SK-N-MC (cell line): ENCODE results near the gene VAMP5.
"Not testable (repeated sequence)": the region's sequence is repeated elsewhere in the genome, so short reads cannot be mapped to it uniquely, and the experiment has no call there.

Experiments
- DNase-seq: peaks from one replicate; pipeline ENCODE4 v3.0.0-alpha.2; 2011; ENCODE audit warnings: low read depth, low spot score
- H3K27ac ChIP-seq: fragments of 200-600 bp; sonication (generic); 2 replicates; pipeline ENCODE4 v1.5.1; 2016; ENCODE audit warnings: mixed run types
- H3K36me3 ChIP-seq: fragments of 200-600 bp; sonication (generic); 2 replicates; pipeline ENCODE4 v1.6.1; 2017; ENCODE audit warnings: antibody characterized with exemption, low read length, mixed read lengths; ENCODE audit not compliant: insufficient read depth
- H3K4me3 ChIP-seq: fragments of 200-600 bp; sonication (generic); 2 replicates; pipeline ENCODE4 v1.5.1; 2016
- H3K9ac ChIP-seq: fragments of 200-600 bp; sonication (generic); 2 replicates; pipeline ENCODE4 v1.8.0; 2017; ENCODE audit warnings: mixed run types, mixed read lengths; ENCODE audit not compliant: insufficient read length
- H3K9me3 ChIP-seq: fragments of 200-600 bp; sonication (generic); 2 replicates; pipeline ENCODE4 v1.6.1; 2017; ENCODE audit warnings: low read depth, mild to moderate bottlenecking, antibody characterized with exemption, low read length, moderate library complexity, mixed read lengths
- EZH2 ChIP-seq: fragments of 200-600 bp; sonication (generic); IDR thresholded peaks from one replicate; pipeline ENCODE4 v1.6.1; 2017; ENCODE audit warnings: antibody characterized with exemption
- FOXP2 ChIP-seq: optimal IDR thresholded peaks from 2 replicates; pipeline ENCODE3; 2011; ENCODE audit warnings: mild to moderate bottlenecking, moderate library complexity; ENCODE audit not compliant: insufficient read depth; ENCODE audit errors: extremely low read length, control extremely low read depth
- POLR2AphosphoS5 ChIP-seq: IDR thresholded peaks from 2 replicates; pipeline ENCODE4 v1.6.1; 2012; ENCODE audit warnings: mild to moderate bottlenecking, low read depth, low read length, borderline replicate concordance

Gene VAMP5

DNA sequence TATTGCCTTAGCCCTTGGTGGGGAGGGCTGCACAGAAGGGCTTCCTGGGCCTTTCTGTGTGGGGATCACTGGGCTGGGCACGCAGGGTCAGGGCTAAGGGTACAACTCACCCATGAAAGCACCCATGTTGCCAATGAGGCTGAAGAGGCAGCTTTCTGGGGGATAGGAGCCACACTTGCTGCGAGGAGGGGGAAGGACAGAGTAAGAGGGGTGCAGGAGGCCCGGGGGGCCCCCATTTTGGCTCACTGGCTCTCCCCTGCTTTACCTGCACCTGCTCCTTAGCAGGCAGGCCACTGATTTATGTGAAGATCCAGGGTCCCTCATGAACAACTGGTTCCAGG is 16.0 kb downstream of the VAMP5 start:
- no peak for DNase-seq
- Histone ChIP-seq H3K9me3 (no peaks in the 10 kb centered on the region), H3K36me3 (peaks cover 6% of the 10 kb centered on the region; the same call in 1 of the 2 replicates), H3K27ac (no peak overlapping the region), H3K4me3 (no peak overlapping the region), H3K9ac (no peak overlapping the region)
- TF ChIP-seq EZH2 (no peak), POLR2AphosphoS5 (no peak), FOXP2 (no peak)

DNA sequence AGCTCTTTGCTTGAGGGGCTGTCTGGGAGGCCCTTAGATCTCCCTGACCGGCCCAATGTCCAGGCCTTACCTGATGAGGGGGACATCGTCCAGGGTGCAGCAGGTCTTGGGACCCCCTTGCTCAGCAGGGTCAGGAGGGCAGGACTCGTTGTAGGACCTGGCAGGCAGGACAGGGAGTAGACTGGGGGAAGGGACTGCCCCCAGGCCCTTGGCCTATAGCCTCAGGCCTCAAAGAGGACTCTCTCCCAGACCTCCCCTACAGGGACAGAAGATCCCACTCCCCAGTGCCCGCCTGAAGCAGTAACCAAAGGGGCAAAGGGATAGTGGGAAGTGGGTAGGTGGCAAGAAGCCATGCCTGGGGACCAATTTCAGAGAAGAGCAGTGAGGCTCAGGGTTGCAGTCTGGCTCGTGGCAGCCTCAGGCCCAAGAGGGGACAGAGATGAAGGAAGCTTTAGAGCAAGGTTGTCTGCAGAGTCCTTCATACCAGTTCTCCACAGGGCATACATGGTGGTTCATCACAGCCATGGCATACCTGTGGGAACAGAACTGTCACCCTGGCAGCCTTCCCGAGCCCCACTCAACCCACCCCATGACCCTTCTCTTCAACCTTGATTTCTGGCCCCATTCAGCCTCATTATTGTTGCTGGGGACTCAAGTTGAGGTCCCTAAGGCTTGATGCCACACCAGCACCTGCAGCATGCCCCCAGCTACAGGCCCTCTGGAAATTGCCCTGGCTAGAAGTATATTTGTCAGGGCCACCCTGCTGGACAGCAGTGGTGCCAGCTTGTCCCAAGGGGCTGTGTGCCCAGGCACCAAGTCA is 16.9 kb downstream of the VAMP5 start:
- Histone ChIP-seq H3K36me3 (peaks cover 6% of the 10 kb centered on the region; the same call in 1 of the 2 replicates), H3K9me3 (no peaks in the 10 kb centered on the region), H3K4me3 (peak overlapping the region; percentile 85; the same call in 1 of the 2 replicates), H3K9ac (no peak overlapping the region), H3K27ac (no peak overlapping the region)
- TF ChIP-seq FOXP2: no peak
- no peak for TF ChIP-seq EZH2
- no peak for TF ChIP-seq POLR2AphosphoS5
- DNase-seq: no peak

DNA sequence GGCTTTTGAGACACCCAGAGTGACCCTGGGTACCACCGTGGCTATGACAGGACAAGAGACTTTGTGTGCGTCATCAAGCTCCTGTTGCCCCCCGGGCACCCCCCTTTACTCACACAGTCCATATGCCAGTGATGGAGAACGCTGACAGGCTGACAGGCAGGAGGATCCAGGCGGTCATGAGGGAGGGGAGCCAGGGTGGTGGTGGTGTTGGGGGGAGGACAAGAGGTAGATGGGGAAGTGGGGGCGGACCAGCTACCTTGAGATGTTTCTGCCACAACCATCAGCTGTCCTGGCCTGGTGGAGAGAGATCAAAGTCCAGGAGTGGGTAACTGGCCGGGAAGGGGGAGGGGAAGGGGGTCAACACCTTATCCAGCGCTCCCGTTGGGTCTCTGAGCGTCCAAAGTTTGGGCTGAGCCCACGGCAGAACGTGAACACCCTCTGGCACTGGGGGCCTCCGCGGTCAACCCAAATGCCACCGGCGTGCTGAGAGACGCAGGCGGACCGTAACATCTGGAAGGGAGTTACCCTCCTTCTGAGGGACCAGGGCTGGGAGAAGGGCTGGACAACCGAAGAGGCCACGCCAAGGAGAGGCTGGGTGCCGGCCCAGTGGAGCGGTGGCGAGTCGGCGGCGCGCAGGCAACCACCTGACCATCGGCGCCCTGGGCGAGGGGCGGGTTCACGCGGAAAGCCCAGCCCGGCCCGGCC is 17.7 kb downstream of the VAMP5 start:
- Histone ChIP-seq H3K9me3 (no peaks in the 10 kb centered on the region), H3K27ac (no peak overlapping the region), H3K36me3 (peaks cover 6% of the 10 kb centered on the region; the same call in 1 of the 2 replicates), H3K4me3 (peak overlapping the region; percentile 85), H3K9ac (peak overlapping the region; percentile 75)
- no peak for DNase-seq
- no peak for TF ChIP-seq EZH2
- TF ChIP-seq POLR2AphosphoS5: no peak
- TF ChIP-seq FOXP2: no peak

DNA sequence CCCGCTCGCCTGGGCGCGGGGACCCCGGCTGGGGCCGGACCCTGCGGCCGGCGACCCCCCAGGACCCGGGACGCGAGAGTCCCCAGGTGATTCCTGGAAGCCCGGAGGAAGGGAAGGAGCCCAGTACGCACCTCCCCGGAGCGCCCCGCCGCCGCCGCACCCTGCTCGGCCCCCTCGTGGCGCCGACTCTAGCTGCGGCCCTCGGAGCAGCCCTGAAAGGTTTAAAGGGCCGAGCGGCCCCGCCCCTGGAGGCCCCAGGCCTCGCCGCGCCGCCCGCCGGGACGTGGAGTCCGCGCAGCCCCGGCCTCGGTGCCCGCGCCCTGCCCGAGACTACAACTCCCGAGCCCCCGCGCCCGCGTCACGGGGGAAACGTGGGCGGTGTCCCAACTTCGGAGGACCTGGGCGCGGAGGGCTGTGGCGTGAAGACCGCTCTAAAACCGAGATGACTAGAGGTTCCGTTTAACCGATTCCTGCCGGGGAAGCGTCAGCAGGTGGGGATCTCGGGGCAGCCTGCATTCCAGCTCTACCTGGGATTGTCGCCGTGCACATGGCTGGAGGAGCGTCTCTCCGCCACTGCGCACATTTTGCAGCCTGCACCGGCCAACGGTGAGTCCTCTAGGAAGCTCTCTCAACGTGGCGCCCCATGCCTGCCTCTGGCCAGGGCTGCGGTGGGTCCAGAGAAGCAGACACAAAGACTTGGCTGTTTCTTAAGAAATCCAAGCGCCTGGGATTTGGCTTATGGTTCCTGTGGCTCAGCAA is 18.4 kb downstream of the VAMP5 start, which contains the start of gene TMEM150A:
TSS of gene TMEM150A (minus strand) at position 223 of the 759 bp plus-strand sequence. CDS start 750 bp downstream, outside the sequence.
- H3K9ac ChIP-seq: peak within 1 kb of the TSS; percentile 75
- H3K9me3 ChIP-seq: no peaks in the 10 kb centered on the region
- no peak within 1 kb of the TSS for H3K27ac ChIP-seq
- TF ChIP-seq EZH2 (no peak), FOXP2 (no peak), POLR2AphosphoS5 (peak; percentile 45; the same call in 1 of the 2 replicates)
- H3K36me3 ChIP-seq: peaks cover 3% of the 10 kb centered on the region; the same call in 1 of the 2 replicates
- DNase-seq: no peak
- peak within 1 kb of the TSS; percentile 85 for H3K4me3 ChIP-seq

DNA sequence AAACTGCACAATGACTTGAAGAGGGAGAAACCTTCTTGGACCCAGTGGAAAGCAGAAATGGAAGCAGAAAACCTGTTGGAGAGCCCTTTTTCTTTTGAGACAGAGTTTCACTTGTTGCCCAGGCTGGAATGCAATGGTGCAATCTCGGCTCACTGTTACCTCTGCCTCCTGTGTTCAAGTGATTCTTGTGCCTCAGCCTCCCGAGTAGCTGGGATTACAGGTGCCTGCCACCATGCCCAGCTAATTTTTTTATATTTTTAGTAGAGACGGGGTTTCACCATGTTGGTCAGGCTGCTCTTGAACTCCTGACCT is 19.9 kb downstream of the VAMP5 start:
- not testable (repeated sequence) for H3K9me3 ChIP-seq, H3K4me3 ChIP-seq, H3K9ac ChIP-seq, DNase-seq, H3K27ac ChIP-seq
- H3K36me3 ChIP-seq: peaks cover 16% of the 10 kb centered on the region

DNA sequence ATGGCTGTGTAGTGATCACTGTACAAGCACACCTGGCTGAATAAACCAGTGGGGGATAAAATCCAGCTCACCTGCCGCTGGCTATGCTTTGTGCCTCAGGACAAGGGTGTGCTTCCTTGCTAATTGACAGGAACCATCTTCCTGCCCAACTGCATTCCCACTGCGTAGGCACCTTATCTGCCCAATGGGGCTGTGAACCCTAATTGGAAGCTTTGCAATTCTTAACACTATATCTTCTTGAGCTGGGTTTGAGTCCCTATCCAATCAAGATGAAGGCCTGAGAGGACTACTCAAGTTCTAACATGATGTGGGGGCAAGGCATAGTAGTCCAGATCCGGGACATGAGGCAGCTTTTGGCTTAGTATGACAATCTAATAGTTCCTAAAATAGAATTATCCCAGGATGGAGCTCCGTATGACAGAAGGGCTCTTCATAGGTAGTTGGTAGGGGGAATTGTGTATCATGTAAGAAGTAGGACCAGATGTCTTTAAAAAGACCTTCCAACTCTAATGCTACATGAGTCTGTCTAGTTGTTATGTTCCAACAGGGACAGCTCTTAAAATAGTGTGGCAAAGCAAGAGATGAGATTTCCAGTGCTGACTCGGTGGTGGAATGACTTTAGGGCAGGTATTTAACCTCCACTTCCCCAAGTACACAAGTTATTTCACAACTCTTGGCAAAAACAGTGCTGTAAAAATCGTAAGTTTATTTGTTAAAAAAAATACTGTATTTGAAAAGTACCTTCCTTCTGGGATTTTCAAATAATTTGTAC is 20.5 kb downstream of the VAMP5 start:
- Histone ChIP-seq H3K9ac (no peak overlapping the region), H3K4me3 (no peak overlapping the region), H3K36me3 (peaks cover 20% of the 10 kb centered on the region), H3K9me3 (no peaks in the 10 kb centered on the region), H3K27ac (peak overlapping the region; percentile 83)
- DNase-seq: no peak
- TF ChIP-seq POLR2AphosphoS5: peak; percentile 10; the same call in 1 of the 2 replicates
- TF ChIP-seq FOXP2: no peak
- TF ChIP-seq EZH2: no peak

DNA sequence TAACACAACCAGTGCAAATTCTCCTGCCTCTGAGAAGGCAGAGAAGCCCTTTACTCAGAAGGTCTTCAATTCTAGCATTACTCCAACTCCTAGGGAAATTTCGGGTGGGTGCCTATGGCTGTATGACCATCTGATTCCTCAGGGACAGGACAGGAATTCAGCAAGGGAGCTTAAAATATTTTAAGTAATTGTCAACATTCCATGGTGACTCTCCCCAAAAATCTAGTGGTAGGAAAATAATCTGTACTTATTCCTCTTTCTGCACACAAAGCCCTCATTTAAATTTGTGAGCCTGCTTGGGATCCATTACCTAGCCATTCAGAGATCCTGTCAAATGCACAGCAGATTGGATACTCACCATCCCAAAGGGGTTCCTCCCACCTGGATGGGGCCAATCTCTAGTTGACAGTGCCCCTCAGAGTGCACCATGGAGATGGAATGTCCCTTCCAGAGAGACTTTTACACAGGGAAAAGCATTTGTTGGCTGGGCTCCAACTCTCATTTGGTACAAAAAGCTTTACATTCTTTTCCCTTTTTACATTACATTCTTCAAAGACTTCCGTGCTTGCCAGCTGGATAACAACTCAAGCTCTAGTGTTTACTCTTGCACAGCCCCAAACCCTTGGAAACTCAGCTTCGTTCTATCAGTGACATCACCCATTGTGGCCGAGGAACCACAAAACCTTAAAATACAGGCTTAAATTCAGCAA is 21.3 kb downstream of the VAMP5 start:
- H3K9ac ChIP-seq: no peak overlapping the region
- peak overlapping the region; percentile 40 for H3K4me3 ChIP-seq
- H3K9me3 ChIP-seq: no peaks in the 10 kb centered on the region
- DNase-seq: peak; percentile 39
- TF ChIP-seq FOXP2: no peak
- no peak for TF ChIP-seq EZH2
- no peak; the same call in 1 of the 2 replicates for TF ChIP-seq POLR2AphosphoS5
- H3K27ac ChIP-seq: peak overlapping the region; percentile 83
- H3K36me3 ChIP-seq: peaks cover 20% of the 10 kb centered on the region
